Kidney (tissue), 14 donors: Measurements from ENCODE around the gene PDK3. TPM values are rescaled to one million over a fixed set of nuclear protein-coding genes. Genes with fewer than 3 reads are reported as not detected.

Source experiments
- DNase-seq, 5 donors: peaks; one replicate each; pipeline ENCODE4 v3.0.0-alpha.2; 2013 to 2020
- FAIRE-seq: peaks from 2 replicates; lab custom pipeline; 2012; peaks lifted over from hg19 to GRCh38; lab: Jason Lieb, UNC
- H3K27ac ChIP-seq, 2 donors: one replicate each; pipeline ENCODE4 v1.7.0; 2013; ENCODE audit warnings: low read depth in 2 of 2, low read length in 2 of 2, inconsistent platforms in 1 of 2
- H3K27me3 ChIP-seq: one replicate; pipeline ENCODE4 v1.7.1; 2013; ENCODE audit warnings: low read length, inconsistent platforms; ENCODE audit not compliant: control insufficient read depth, insufficient read depth
- H3K36me3 ChIP-seq, 3 donors: one replicate each; pipeline versions ENCODE4 v1.7.0 to v1.7.1; 2013; ENCODE audit warnings: low read length in 3 of 3, control low read depth in 1 of 3, inconsistent platforms in 1 of 3; ENCODE audit not compliant: insufficient read depth in 3 of 3, control insufficient read depth in 2 of 3
- H3K4me1 ChIP-seq, 3 donors: one replicate each; pipeline versions ENCODE4 v1.7.0 to v1.7.1; 2013; ENCODE audit warnings: low read length in 3 of 3, inconsistent platforms in 1 of 3, low read depth in 1 of 3; ENCODE audit not compliant: control insufficient read depth in 2 of 3, insufficient read depth in 2 of 3
- H3K4me3 ChIP-seq, 3 donors: one replicate each; pipeline versions ENCODE4 v1.7.0 to v1.8.1; 2013; ENCODE audit warnings: low read length in 3 of 3, control low read depth in 1 of 3, inconsistent platforms in 1 of 3
- H3K9ac ChIP-seq, 3 donors: one replicate each; pipeline versions ENCODE4 v1.7.0 to v1.7.1; 2013; ENCODE audit warnings: low read length in 3 of 3, control low read depth in 1 of 3, inconsistent platforms in 1 of 3
- H3K9me3 ChIP-seq, 3 donors: one replicate each; pipeline versions ENCODE4 v1.7.0 to v1.7.1; 2013; ENCODE audit warnings: low read length in 3 of 3, control low read depth in 1 of 3, inconsistent platforms in 1 of 3; ENCODE audit not compliant: control insufficient read depth in 2 of 3, insufficient read depth in 1 of 3
- CTCF ChIP-seq: IDR thresholded peaks from 3 replicates; pipeline ENCODE4 v1.5.1; 2012; ENCODE audit warnings: mild to moderate bottlenecking, moderate library complexity, borderline replicate concordance; ENCODE audit not compliant: insufficient read depth; ENCODE audit errors: extremely low read depth
- intact Hi-C: fragments of 100-400 bp; cut with DNase I; formaldehyde crosslinking; loops from one replicate; pipeline ENCODE4 v1.11.1; 2022
- polyA plus RNA-seq: library from polyadenylated mRNA; stranded (reverse); fragments of 350-450 nt; fragmentation: Illumina TruSeq; extraction: RNeasy Lipid Tissue Mini Kit (QIAGEN cat#74804); gene quantifications from one replicate; pipeline ENCODE4 v1.2.3, GENCODE V29; 2014; ENCODE audit warnings: low read depth, low replicate concordance; ENCODE audit not compliant: insufficient read depth
- total RNA-seq: library from RNA; stranded (reverse); fragmentation: NEBNext Ultra II Directional; extraction: Animal tissue kit (Norgen Biotek cat#: 25700); gene quantifications from one replicate; pipeline ENCODE4 v1.2.1, GENCODE V29; 2021
- donor health status: control.
- donor health status: control.
- donor health status: control.
- donor health status: control.
- donor health status: control.
- donor health status: DM: yes; HTN: yes; CAD: no.
- donor health status: Normal renal cell carcinoma (clear cell type).

PDK3 gene
- total and polyA plus RNA-seq, 2 donors from 2014 or later, result 8.8 to 17.0 TPM

DNA sequence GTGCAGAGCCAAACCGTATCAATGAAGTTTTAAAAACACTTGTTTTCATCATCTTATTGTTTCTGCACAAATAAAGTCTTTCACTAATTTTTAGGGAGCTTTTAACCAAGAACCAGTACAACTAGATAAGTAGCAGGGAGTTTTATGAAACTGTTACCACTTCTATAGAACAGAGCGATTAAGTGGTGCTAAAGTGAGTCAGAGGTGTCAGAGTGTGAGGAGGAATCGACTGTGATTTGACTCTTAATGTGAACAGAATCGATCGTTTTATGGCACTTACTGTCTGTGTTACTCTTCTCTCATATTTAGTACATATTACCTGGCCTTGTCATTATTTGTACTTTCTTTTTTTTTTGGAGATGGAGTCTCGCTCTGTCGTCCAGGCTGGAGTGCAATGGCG, 43.3 kb downstream of the PDK3 start:
- Histone ChIP-seq H3K27me3 (peaks cover 5% of the 10 kb centered on the region), H3K9ac (no peak overlapping the region), H3K27ac (no peak overlapping the region), H3K36me3 (peaks cover 0 to 2% (median 0%) of the 10 kb centered on the region in 3 donors), H3K4me3 (no peak overlapping the region), H3K9me3 (no peaks in the 10 kb centered on the region), H3K4me1 (no peaks in the 10 kb centered on the region)
- no peak for DNase-seq
- intact Hi-C loops, result loop anchor here (10.0 kb wide), 1 partner anchor 114 kb away; no protein-coding TSS in a partner anchor
- FAIRE-seq, result no peak
- no peak for TF ChIP-seq CTCF

DNA sequence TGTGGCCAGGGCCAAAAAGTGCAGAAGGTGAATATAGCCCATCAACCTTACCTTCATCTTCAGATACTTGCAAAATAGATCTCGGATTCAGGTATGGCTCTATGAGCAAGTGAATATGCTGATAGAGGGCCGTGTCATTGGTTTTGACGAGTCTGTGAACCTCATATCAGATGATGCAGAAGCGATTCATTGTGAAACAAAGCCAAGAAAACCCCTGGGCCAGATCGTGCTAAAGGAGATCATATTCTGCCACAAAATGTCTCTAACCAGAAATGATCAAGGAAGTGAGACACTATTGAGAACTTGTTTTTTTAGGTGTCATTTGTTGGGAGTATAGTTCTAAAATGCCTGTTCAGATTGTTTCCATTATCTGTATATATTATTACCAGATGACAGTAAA, 48.3 kb downstream of the PDK3 start:
- FAIRE-seq (no peak), DNase-seq (no peak)
- no peaks in the 10 kb centered on the region for H3K4me1 ChIP-seq
- no peaks in the 10 kb centered on the region for H3K9me3 ChIP-seq
- no peak overlapping the region for H3K4me3 ChIP-seq
- H3K27ac ChIP-seq, result no peak overlapping the region
- H3K36me3 ChIP-seq, result no peaks in the 10 kb centered on the region
- intact Hi-C loops, result no loop called here
- no peak overlapping the region for H3K9ac ChIP-seq
- TF ChIP-seq CTCF, result no peak
- peaks cover 2% of the 10 kb centered on the region for H3K27me3 ChIP-seq

DNA sequence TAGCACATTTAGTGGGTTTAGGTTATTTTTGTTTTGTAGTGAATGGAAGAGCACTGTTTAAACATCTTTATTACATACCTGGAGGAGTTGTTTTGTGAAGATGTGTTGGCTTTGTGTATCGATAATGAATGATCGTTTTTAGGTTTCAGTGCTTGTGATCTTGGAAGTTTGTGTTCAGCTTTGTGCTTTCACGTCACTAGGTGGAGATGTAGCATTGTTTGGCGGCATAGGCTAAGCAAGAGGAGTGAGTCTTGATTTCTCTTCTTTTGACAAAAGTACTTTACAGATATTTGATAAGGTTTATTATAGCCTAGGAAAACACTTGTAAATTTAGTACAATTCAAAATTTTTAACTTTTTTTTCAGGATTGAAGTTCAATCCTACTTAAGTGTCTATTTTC, 50.4 kb downstream of the PDK3 start:
- no peaks in the 10 kb centered on the region for H3K36me3 ChIP-seq
- H3K4me3 ChIP-seq, result no peak overlapping the region
- intact Hi-C loops, result no loop called here
- DNase-seq (peak in 1 of 5 donors; percentile 26), FAIRE-seq (peak; percentile 72)
- no peaks in the 10 kb centered on the region for H3K9me3 ChIP-seq
- no peak overlapping the region for H3K27ac ChIP-seq
- TF ChIP-seq CTCF, result no peak
- no peak overlapping the region for H3K9ac ChIP-seq
- no peaks in the 10 kb centered on the region for H3K4me1 ChIP-seq
- H3K27me3 ChIP-seq, result peaks cover 2% of the 10 kb centered on the region

DNA sequence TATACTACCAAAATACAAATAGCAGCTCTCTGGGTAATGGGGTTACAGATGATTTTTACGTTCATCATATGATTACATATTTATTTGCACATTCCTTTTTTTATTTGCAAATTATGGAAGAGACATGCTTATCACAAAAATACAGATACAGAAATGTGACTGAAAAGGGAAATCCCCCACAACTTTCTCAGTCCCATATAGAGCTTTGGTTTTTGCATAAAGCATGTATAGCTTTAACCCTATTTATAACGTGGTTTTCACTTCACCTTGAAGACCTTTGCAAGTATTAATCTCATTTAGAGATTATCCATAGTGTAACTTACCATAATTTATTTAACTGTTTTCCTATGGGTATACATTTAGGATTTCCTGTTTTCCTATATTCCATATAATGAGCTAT, 55.4 kb downstream of the PDK3 start:
- H3K27me3 ChIP-seq, result no peaks in the 10 kb centered on the region
- DNase-seq (no peak), FAIRE-seq (no peak)
- no peaks in the 10 kb centered on the region for H3K9me3 ChIP-seq
- intact Hi-C loops, result no loop called here
- H3K36me3 ChIP-seq, result no peaks in the 10 kb centered on the region
- no peak for TF ChIP-seq CTCF
- H3K9ac ChIP-seq, result no peak overlapping the region
- H3K27ac ChIP-seq, result no peak overlapping the region
- H3K4me1 ChIP-seq, result no peaks in the 10 kb centered on the region
- H3K4me3 ChIP-seq, result no peak overlapping the region
